T-helper 2 cell treated with Interferon-gamma antibody and Interleukin-4, amounts not matched to agents 100 ng/mL and 5 ng/mL, for 36 hours (primary cell): Measurements from ENCODE around the gene CDC6. TPM values are rescaled to one million over a fixed set of nuclear protein-coding genes. Genes with fewer than 3 reads are reported as not detected.

Experiments used
- intact Hi-C: fragments of 100-400 bp; cut with micrococcal nuclease; formaldehyde crosslinking; loops from one replicate; pipeline ENCODE4 v1.15.1; 2023
- total RNA-seq: library from RNA; stranded (reverse); gene quantifications from 2 replicates; pipeline ENCODE4 v1.2.3, GENCODE V29; 2022

The CDC6 gene
- total RNA-seq, 1 donor from 2014 or later = 106 TPM

- intact Hi-C loops = loop anchor here (1.0 to 5.0 kb wide), 3 partner anchors 35 to 103 kb away; partner anchors contain the start of genes CDC6 and WIPF2
Measured at GRCh38 chr17:40321961-40322357, 34.3 kb downstream of the CDC6 start.

DNA sequence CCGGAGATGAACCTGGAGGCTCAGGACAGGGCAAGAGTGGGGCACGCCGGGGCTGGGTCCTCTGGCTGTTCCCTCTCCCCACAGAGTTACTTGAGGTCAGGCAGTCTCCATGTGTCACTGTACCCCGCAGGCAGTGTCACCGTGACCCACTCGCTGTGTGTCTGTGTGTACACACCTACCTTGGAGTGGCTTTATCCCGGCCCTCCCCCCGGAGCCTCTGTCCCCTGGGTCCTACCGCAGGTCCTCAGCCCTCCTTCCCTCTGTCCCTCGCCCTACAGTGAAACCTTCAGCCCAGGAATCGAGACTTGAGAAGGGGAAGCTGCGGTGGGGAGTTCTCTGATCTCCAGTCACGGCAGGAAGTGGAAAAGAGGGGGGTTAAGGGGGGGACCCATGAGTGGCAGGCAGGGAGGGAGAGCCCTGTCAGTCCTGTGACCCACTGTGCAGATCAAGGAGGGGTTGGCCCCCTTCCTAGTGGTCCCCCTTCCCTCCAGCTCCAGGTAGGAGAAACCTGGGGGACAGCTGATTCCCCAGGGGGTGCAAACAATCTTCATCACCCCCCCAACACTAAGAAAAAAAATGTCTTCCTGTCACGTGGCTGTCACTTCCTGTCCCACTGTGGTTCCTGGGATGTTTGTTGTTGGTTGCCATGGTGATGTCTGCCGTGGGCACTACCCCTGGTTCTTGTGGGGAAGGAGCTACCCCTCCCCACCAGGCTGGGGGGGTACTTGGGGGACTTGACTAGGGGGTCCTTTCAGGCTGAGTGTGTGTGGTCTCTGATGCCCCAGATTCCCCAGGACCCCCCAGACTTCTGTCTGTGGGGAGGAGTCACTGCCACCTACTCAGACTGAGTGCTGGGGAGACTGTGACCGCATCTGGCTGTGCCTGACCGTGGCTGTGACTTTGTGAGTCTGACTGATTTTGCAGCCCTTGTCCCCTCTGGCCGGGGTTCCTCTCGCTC lies 35.0 kb downstream of the CDC6 start:
- intact Hi-C loops = loop anchor here (1.0 to 5.0 kb wide), 4 partner anchors 19 to 103 kb away; partner anchors contain the start of genes CDC6 and WIPF2

DNA sequence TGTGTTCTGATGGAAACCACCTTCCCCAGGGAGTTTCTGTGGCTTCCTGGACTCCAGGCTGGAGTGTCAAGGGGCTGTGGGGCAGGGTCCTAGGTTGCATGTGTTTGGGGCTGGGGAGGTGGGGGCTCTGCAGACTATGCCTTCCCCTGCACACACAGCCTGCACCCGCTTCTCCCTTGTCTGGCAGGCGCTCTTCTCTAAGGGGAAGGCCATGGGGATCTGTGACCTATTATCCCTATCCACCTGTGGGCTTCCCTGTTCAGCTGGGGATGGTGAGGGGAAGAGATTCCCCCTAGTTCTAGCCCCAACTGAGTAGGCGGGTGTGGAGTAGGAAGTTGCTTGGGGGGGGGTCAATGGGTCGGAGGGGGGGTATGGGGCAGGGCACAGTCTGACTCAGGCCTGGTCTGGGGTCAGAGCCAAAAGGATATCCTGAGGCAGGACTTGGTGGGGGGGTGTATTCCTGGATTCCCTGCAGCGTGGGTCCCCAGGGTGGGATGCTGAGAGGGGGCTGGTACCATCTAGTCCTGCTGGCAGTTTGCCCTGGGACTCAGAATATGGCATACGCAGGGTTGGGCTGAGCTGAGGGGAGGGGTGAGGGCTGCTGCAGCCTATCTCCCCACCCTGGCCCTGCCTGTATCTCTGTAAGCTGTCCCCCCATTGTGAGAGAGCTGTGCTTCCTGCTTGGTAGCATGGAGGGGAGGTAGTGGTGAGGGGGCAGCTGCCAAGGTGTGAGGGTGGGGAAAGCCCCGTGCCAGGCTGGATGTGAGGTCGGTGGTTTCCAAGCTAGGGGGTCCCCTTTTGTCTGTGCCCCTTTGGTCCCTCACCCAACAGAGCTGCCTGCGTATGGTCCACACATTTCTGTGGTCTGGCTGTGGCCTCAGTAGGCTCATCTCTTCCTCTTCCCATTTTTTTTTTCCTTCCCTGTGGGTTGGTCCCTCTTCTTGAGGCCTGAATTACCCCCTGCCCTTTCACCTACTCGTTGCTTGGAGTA lies 36.0 kb downstream of the CDC6 start:
- intact Hi-C loops = loop anchor here (1.0 to 5.0 kb wide), 3 partner anchors 18 to 36 kb away; partner anchors contain the start of gene CDC6

- intact Hi-C loops = no loop called here
Measured at GRCh38 chr17:40325156-40326013, 37.7 kb downstream of the CDC6 start.

- intact Hi-C loops = no loop called here
Measured at GRCh38 chr17:40326014-40326831, 38.5 kb downstream of the CDC6 start.

GRCh38 chr17:40326832-40327199 lies 39.1 kb downstream of the CDC6 start:
- intact Hi-C loops = loop anchor here (1.0 kb wide), 1 partner anchor 9 kb away; no protein-coding TSS in a partner anchor

DNA sequence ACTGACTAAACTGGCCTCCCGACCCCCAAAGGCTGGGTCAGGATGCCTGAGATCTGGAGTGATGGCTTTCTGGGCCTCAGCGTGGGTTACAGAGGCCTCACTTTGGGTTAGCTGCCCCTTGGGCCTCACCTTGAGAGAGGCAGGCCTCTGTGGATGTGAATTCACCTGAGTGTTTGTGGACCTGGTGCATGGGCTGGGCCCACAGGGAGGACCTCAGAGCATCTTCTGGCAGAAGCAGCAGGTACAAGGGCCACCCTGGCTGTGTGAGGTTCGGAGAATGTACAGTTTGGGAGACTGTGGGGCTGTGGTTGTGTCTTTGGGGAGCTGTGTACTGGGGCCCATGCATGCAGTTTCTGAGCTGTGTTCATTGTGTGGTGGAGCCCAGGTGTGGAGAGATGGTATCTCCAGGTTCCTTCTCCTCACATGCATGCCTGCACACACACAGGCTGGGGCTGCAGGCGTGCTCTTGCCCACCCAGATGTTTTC lies 39.6 kb downstream of the CDC6 start:
- intact Hi-C loops = loop anchor here (1.0 kb wide), 1 partner anchor 9 kb away; no protein-coding TSS in a partner anchor

GRCh38 chr17:40327735-40328385 lies 40.2 kb downstream of the CDC6 start:
- intact Hi-C loops = loop anchor here (1.0 kb wide), 1 partner anchor 10 kb away; no protein-coding TSS in a partner anchor

GRCh38 chr17:40328386-40328766 lies 40.7 kb downstream of the CDC6 start:
- intact Hi-C loops = no loop called here

- intact Hi-C loops = no loop called here
Measured at GRCh38 chr17:40329839-40330794, 42.4 kb downstream of the CDC6 start.

- intact Hi-C loops = no loop called here
Measured at GRCh38 chr17:40330850-40331470, 43.3 kb downstream of the CDC6 start.

GRCh38 chr17:40331743-40332641 lies 44.3 kb downstream of the CDC6 start:
- intact Hi-C loops = no loop called here

DNA sequence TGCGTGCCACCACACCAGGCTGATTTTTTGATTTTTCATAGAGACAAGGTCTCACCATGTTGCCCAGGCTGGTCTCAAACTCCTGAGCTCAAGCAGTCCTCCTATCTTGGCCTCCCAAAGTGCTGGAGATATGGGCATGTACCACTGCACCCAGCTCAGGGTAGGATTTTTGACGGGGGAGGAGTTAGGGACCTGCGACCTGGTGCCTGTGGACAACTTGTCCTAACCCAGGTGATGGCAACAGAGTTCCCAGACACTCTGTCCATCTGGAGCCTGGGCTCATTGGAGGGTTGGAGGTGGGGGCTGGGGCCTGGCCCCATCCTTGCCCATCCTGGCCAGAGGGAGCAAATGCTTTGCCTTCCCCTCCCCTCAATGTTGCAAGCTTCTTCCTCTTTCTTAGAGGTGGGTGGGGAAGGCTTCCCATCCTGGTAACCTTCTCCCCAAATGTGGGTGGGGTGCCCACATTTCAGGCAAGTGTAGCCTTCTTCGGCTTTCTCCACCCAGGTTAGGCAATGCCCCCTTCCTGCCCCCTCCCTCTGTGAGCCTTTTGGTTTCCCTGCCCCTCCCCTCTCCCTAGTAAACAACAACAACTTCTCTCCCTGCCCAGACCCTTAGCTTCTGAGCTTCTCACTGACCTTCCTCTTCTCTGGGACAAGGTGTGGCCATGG lies 46.2 kb downstream of the CDC6 start:
- intact Hi-C loops = no loop called here

DNA sequence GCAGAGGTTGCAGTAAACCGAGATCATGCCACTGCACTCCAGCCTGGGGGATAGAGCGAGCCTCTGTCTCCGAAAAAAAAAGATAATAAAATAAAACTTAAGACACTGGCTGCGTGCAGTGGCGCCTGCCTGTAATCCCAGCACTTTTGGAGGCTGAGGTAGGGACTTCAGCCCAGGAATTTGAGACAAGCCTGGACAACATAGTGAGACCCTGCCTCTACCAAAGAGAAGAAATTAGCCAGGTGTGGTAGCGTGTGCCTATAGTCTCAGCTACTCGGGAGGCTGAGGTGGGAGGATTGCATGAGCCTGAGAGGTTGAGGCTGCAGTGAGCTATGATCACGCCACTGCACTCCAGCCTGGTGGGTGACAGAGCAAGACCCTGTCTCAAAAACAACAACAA lies 47.9 kb downstream of the CDC6 start:
- intact Hi-C loops = no loop called here

- intact Hi-C loops = no loop called here
Measured at GRCh38 chr17:40337351-40337750, 49.7 kb downstream of the CDC6 start.

GRCh38 chr17:40338058-40338457 lies 50.4 kb downstream of the CDC6 start:
- intact Hi-C loops = no loop called here
